AG04450 (cell line): Measurements from ENCODE around the gene OR5B2. TPM values are rescaled to one million over a fixed set of nuclear protein-coding genes. Genes with fewer than 3 reads are reported as not detected.

ENCODE experiments used
- CTCF ChIA-PET: fragments of 300-600, 350-600 bp; formaldehyde crosslinking; extraction: SDS; loops from one replicate; lab custom pipeline; 2022; ENCODE audit warnings: antibody characterized with exemption, inconsistent platforms; lab: Charles Lee
- POLR2A ChIA-PET: fragments of 350-600 bp; formaldehyde crosslinking; extraction: SDS; loops from one replicate; lab custom pipeline; 2021; ENCODE audit warnings: antibody characterized with exemption, inconsistent platforms; lab: Yijun Ruan, JAX
- DNase-seq: peaks from one replicate; pipeline ENCODE4 v3.0.0-alpha.2; 2011; ENCODE audit warnings: low read depth, low spot score
- H3K27ac ChIP-seq: one replicate; pipeline ENCODE4 v1.5.1; 2012; ENCODE audit warnings: low read depth, low read length, control low read depth
- H3K27me3 ChIP-seq: one replicate; pipeline ENCODE4 v1.6.0; 2012; ENCODE audit warnings: low read length; ENCODE audit not compliant: control insufficient read depth, insufficient read depth
- H3K4me3 ChIP-seq: 2 replicates; pipeline ENCODE4 v1.5.1; 2011; ENCODE audit warnings: mild to moderate bottlenecking, low read depth, low read length, control low read depth
- H3K9me3 ChIP-seq: 2 replicates; pipeline ENCODE4 v1.5.1; 2012; ENCODE audit warnings: low read length; ENCODE audit not compliant: control insufficient read depth, insufficient read depth
- CTCF ChIP-seq: IDR thresholded peaks from 2 replicates; pipeline ENCODE4 v1.5.1; 2011; ENCODE audit warnings: low read depth, low read length, control low read depth, inconsistent platforms
- polyA plus RNA-seq: library from polyadenylated mRNA; depleted of rRNA; stranded (reverse); fragments of >200 nt; gene quantifications from 2 replicates; pipeline ENCODE4 v1.2.3, GENCODE V29; 2011; rRNA removed

The OR5B2 gene
- polyA plus RNA-seq, 1 experiment = 0.05 TPM

DNA sequence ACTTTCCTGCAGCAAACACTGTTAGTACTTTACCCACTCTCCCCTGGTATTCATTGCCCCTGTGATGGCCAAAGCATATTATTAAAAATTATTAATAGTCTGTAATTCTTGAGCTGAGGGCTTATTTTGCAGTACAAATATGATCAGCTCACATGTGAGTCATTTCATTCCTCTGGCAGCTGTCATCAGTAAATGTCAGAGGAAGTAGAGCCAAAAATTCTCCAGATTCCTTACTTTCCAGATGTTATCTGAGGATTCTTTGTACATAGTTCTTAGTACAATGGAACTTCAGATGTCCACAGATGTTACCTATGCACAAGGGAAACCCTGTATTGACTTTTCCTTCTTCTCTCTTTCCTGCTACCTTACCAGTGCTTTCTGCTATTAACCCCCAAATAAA is 33.7 kb downstream of the OR5B2 start:
- H3K4me3 ChIP-seq = no peak overlapping the region
- H3K9me3 ChIP-seq = peaks cover 14% of the 10 kb centered on the region
- ChIA-PET POLR2A (interaction anchor here (0.9 to 1.2 kb wide), 2 partner anchors 76 to 365 kb away, joined by 4 to 5 read pairs; no protein-coding TSS in a partner anchor), CTCF (no interaction called here)
- peak overlapping the region; percentile 40 for H3K27ac ChIP-seq
- H3K27me3 ChIP-seq = no peaks in the 10 kb centered on the region
- peak; percentile 53 for DNase-seq
- TF ChIP-seq CTCF = no peak

- peaks cover 14% of the 10 kb centered on the region for H3K9me3 ChIP-seq
- ChIA-PET CTCF (no interaction called here), POLR2A (interaction anchor here (1.2 kb wide), 1 partner anchor 74 kb away, joined by 5 read pairs; no protein-coding TSS in a partner anchor)
- no peak overlapping the region for H3K27ac ChIP-seq
- no peak overlapping the region for H3K4me3 ChIP-seq
- DNase-seq = no peak
- no peak for TF ChIP-seq CTCF
- H3K27me3 ChIP-seq = no peaks in the 10 kb centered on the region
These were observed 35.2 kb downstream of the OR5B2 start for GRCh38 chr11:58392746-58393145.

DNA sequence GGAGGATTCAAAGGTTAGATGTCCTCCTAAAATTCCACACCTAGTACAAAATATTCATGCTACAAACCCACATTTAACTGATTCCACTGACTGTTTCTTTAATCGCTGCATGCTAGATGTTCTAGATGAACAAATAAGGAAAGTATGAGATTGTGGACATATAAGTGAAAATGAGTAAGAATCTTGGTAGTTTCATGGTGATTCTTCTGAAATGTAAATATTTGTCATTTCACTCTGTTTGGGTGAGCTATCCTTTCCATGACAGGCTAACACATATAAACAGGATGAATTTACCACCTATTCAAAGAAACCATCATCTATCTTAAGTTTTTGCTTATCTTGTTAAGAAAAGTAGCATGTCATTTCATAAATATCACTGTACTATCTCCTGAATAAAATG is 36.0 kb downstream of the OR5B2 start:
- ChIA-PET CTCF (no interaction called here), POLR2A (interaction anchor here (1.2 kb wide), 1 partner anchor 73 kb away, joined by 5 read pairs; no protein-coding TSS in a partner anchor)
- DNase-seq = peak; percentile 23
- Histone ChIP-seq H3K27ac (no peak overlapping the region), H3K27me3 (no peaks in the 10 kb centered on the region), H3K4me3 (no peak overlapping the region), H3K9me3 (peaks cover 14% of the 10 kb centered on the region)
- TF ChIP-seq CTCF = no peak

DNA sequence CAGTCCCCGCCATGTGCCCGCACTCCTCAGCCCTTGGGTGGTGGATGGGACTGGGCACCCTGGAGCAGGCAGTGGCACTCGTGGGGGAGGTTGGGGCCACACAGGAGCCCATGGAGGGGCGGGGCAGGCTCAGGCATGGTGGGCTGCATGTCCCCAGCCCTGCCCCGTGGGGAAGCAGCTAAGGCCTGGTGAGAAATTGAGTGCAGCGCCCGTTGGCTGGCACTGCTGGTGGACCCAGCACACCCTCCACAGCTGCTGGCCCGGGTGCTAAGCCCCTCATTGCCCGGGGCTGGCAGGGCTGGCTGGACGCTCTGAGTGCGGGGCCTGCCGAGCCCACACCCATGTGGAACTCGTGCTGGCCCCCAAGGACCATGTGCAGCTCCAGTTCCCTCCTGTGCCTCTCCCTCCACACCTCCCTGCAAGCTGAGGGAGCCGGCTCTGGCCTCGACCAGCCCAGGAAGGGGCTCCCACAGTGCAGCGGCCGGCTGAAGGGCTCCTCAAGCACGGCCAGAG is 37.3 kb downstream of the OR5B2 start:
- H3K27me3 ChIP-seq = no peaks in the 10 kb centered on the region
- ChIA-PET CTCF (no interaction called here), POLR2A (no interaction called here)
- no peak overlapping the region for H3K4me3 ChIP-seq
- peaks cover 14% of the 10 kb centered on the region for H3K9me3 ChIP-seq
- no peak for DNase-seq
- TF ChIP-seq CTCF = no peak
- H3K27ac ChIP-seq = no peak overlapping the region

Other genes starting within 250 kb of the OR5B2 start
- gene OR9Q2, start 239.1 kb downstream of the OR5B2 start, polyA plus RNA-seq = not detected in 2 replicates
- not detected in 2 replicates for gene OR1S2, start 224.0 kb downstream of the OR5B2 start, polyA plus RNA-seq
- gene OR1S1, start 215.4 kb downstream of the OR5B2 start, polyA plus RNA-seq = not detected in 2 replicates
- gene OR10Q1, start 199.2 kb downstream of the OR5B2 start, polyA plus RNA-seq = 0.12 and 0.17 TPM in 2 replicates
- gene OR10W1, start 159.9 kb downstream of the OR5B2 start, polyA plus RNA-seq = not detected in 2 replicates
- not detected in 2 replicates for gene OR5B17, start 69.1 kb downstream of the OR5B2 start, polyA plus RNA-seq
- gene OR5B3, start 21.2 kb downstream of the OR5B2 start, polyA plus RNA-seq = not detected in 2 replicates
- gene OR5B12, start 14.1 kb upstream of the OR5B2 start, polyA plus RNA-seq = not detected in 2 replicates
- gene OR5B21, start 80.0 kb upstream of the OR5B2 start, polyA plus RNA-seq = not detected in 2 replicates
- gene LPXN, start 147.7 kb upstream of the OR5B2 start, polyA plus RNA-seq = 11.5 and 12.3 TPM in 2 replicates
- 38.8 and 47.9 TPM in 2 replicates for gene ZFP91, start 150.9 kb upstream of the OR5B2 start, polyA plus RNA-seq
- gene CNTF, start 194.5 kb upstream of the OR5B2 start, polyA plus RNA-seq = 0.55 and 1.1 TPM in 2 replicates